SK-N-SH (cell line): ENCODE results near the gene UCN. TPM values are rescaled to one million over a fixed set of nuclear protein-coding genes. Genes with fewer than 3 reads are reported as not detected.

ENCODE experiments used
- CTCF ChIA-PET: fragments of 300-600, 350-600 bp; formaldehyde crosslinking; extraction: SDS; loops from one replicate; lab custom pipeline; 2021; lab: Yijun Ruan, JAX
- POLR2A ChIA-PET: fragments of 350-600 bp; sonication (Branson Sonifier 250); formaldehyde crosslinking; extraction: SDS; loops from one replicate; lab custom pipeline; 2020; ENCODE audit warnings: antibody characterized with exemption, inconsistent platforms; lab: Yijun Ruan, JAX
- DNase-seq: peaks from one replicate; pipeline ENCODE4 v3.0.0; 2012
- H2AFZ ChIP-seq: fragments of 200-600 bp; sonication (generic); 2 replicates; pipeline ENCODE4 v1.8.1; 2016; ENCODE audit warnings: antibody characterized with exemption, mild to moderate bottlenecking, low read depth
- H3F3A ChIP-seq: fragments of 200-600 bp; sonication (generic); replicated peaks from 2 replicates; pipeline ENCODE3; 2016; ENCODE audit warnings: antibody characterized with exemption, mild to moderate bottlenecking; ENCODE audit not compliant: insufficient read depth
- H3K27ac ChIP-seq, 2 experiments: fragments of 200-500 bp in 1 of 2; fragments of 200-600 bp in 1 of 2; sonication (Bioruptor generic) in 1 of 2; sonication (generic), shearing (Covaris generic) in 1 of 2; 2 replicates each; pipeline versions ENCODE4 v1.5.1 to v1.6.1; 2014 to 2016; ENCODE audit warnings: low read depth in 2 of 2, inconsistent platforms in 1 of 2, low read length in 1 of 2, mild to moderate bottlenecking in 1 of 2, mixed read lengths in 1 of 2
- H3K27me3 ChIP-seq: fragments of 200-600 bp; sonication (generic), shearing (Covaris generic); 2 replicates; pipeline ENCODE4 v1.6.1; 2016; ENCODE audit warnings: mixed run types; ENCODE audit not compliant: insufficient read depth
- H3K36me3 ChIP-seq, 2 experiments: fragments of 200-500 bp in 1 of 2; fragments of 200-600 bp in 1 of 2; sonication (Bioruptor generic) in 1 of 2; sonication (generic) in 1 of 2; replicated peaks in 1 of 2; 2 replicates each; pipeline versions ENCODE3 to v1.5.1; 2014 to 2016; ENCODE audit warnings: low read length in 1 of 2, mild to moderate bottlenecking in 1 of 2; ENCODE audit not compliant: insufficient read depth in 2 of 2, control insufficient read depth in 1 of 2
- H3K4me1 ChIP-seq, 2 experiments: fragments of 200-500 bp in 1 of 2; fragments of 200-600 bp in 1 of 2; sonication (Bioruptor generic) in 1 of 2; sonication (generic), shearing (Covaris generic) in 1 of 2; 2 replicates each; pipeline versions ENCODE4 v1.5.1 to v1.6.1; 2014 to 2016; ENCODE audit warnings: low read depth in 1 of 2, low read length in 1 of 2, mixed run types in 1 of 2; ENCODE audit not compliant: insufficient read depth in 2 of 2, control insufficient read depth in 1 of 2
- H3K4me2 ChIP-seq: fragments of 200-600 bp; sonication (generic), shearing (Covaris generic); 2 replicates; pipeline ENCODE4 v1.6.1; 2017; ENCODE audit warnings: mixed run types
- H3K4me3 ChIP-seq, 2 experiments: fragments of 200-500 bp in 1 of 2; fragments of 200-600 bp in 1 of 2; sonication (Bioruptor generic) in 1 of 2; sonication (generic), shearing (Covaris generic) in 1 of 2; 2 replicates each; pipeline versions ENCODE4 v1.5.1 to v1.8.1; 2014 to 2016; ENCODE audit warnings: low read depth in 2 of 2, inconsistent platforms in 1 of 2, low read length in 1 of 2, mild to moderate bottlenecking in 1 of 2, mixed read lengths in 1 of 2, moderate library complexity in 1 of 2
- H3K79me2 ChIP-seq: fragments of 200-600 bp; sonication (generic); 2 replicates; pipeline ENCODE4 v1.8.1; 2017; ENCODE audit warnings: mild to moderate bottlenecking; ENCODE audit not compliant: insufficient read depth
- H3K9ac ChIP-seq: fragments of 200-600 bp; sonication (generic); 2 replicates; pipeline ENCODE4 v1.6.1; 2017; ENCODE audit warnings: mixed run types
- H3K9me2 ChIP-seq: fragments of 200-600 bp; sonication (generic); 2 replicates; pipeline ENCODE4 v1.6.1; 2017; ENCODE audit warnings: mixed run types
- H3K9me3 ChIP-seq: fragments of 200-600 bp; sonication (generic); 2 replicates; pipeline ENCODE4 v1.6.1; 2017; ENCODE audit warnings: mixed run types, mild to moderate bottlenecking, moderate library complexity
- H4K20me1 ChIP-seq: fragments of 200-600 bp; sonication (generic); 2 replicates; pipeline ENCODE4 v1.6.1; 2017; ENCODE audit warnings: mild to moderate bottlenecking, mixed run types; ENCODE audit not compliant: insufficient read depth
- CHD2 ChIP-seq: fragments of 150-350 bp; IDR thresholded peaks from 2 replicates; pipeline ENCODE4 v1.6.1; 2018; ENCODE audit warnings: low read length; ENCODE audit not compliant: partially characterized antibody
- CTCF ChIP-seq: fragments of 200-600 bp; sonication (generic); IDR thresholded peaks from 2 replicates; pipeline ENCODE4 v1.6.1; 2017; ENCODE audit warnings: antibody characterized with exemption, mild to moderate bottlenecking, moderate library complexity
- ELF1 ChIP-seq: IDR thresholded peaks from 2 replicates; pipeline ENCODE4 v1.4.0; 2012
- EZH2phosphoT487 ChIP-seq: fragments of 200-600 bp; sonication (generic); IDR thresholded peaks from 2 replicates; pipeline ENCODE4 v1.6.1; 2017; ENCODE audit warnings: low read depth, mixed run types, mild to moderate bottlenecking, antibody characterized with exemption, moderate library complexity, borderline replicate concordance
- FOSL2 ChIP-seq: IDR thresholded peaks from 2 replicates; pipeline ENCODE4 v1.4.0; 2012; ENCODE audit warnings: low read depth, mild to moderate bottlenecking, moderate library complexity, borderline replicate concordance
- MAX ChIP-seq: IDR thresholded peaks from 2 replicates; pipeline ENCODE4 v1.4.0; 2012; ENCODE audit warnings: low read depth
- MXI1 ChIP-seq: IDR thresholded peaks from 2 replicates; pipeline ENCODE4 v1.6.1; 2012; ENCODE audit warnings: mild to moderate bottlenecking, low read depth, low read length, improper control_type of control experiment
- NFIC ChIP-seq: IDR thresholded peaks from 2 replicates; pipeline ENCODE4 v1.4.0; 2012; ENCODE audit warnings: borderline replicate concordance
- NRF1 ChIP-seq: IDR thresholded peaks from 2 replicates; pipeline ENCODE4 v1.6.1; 2012; ENCODE audit warnings: low read depth, mild to moderate bottlenecking, low read length
- POLR2AphosphoS5 ChIP-seq: IDR thresholded peaks from 2 replicates; pipeline ENCODE4 v1.6.1; 2012; ENCODE audit warnings: low read depth, low read length
- RAD21 ChIP-seq: IDR thresholded peaks from 2 replicates; pipeline ENCODE4 v1.6.1; 2012; ENCODE audit warnings: mild to moderate bottlenecking, low read length
- SIN3A ChIP-seq: IDR thresholded peaks from 2 replicates; pipeline ENCODE4 v1.6.1; 2012; ENCODE audit warnings: low read depth, mild to moderate bottlenecking, low read length, moderate library complexity, borderline replicate concordance
- TAF1 ChIP-seq: IDR thresholded peaks from 2 replicates; pipeline ENCODE4 v1.6.1; 2012; ENCODE audit warnings: low read depth, mild to moderate bottlenecking, low read length, moderate library complexity, borderline replicate concordance
- TCF12 ChIP-seq: IDR thresholded peaks from 2 replicates; pipeline ENCODE4 v1.4.0; 2012
- YY1 ChIP-seq: IDR thresholded peaks from 2 replicates; pipeline ENCODE4 v1.4.0; 2012; ENCODE audit warnings: low read depth, mild to moderate bottlenecking
- WGBS: methylation state at CpG from one replicate; pipeline ENCODE4 v1.1.6; 2017; ENCODE audit warnings: low lambda C conversion rate; 5-methylcytosine and 5-hydroxymethylcytosine counted together
- polyA plus RNA-seq, 3 experiments: library from polyadenylated mRNA; depleted of rRNA; stranded (reverse); fragments of >200 nt; gene quantifications; 2 replicates each; pipeline ENCODE4 v1.2.3, GENCODE V29; 2012
- TF ChIP-seq, protein P1 (sequence below): IDR thresholded peaks from 2 replicates; pipeline ENCODE4; 2012
- TF ChIP-seq, protein P2 (sequence below): IDR thresholded peaks from 2 replicates; pipeline ENCODE4 v1.4.0; 2012; ENCODE audit warnings: low read depth, borderline replicate concordance
- TF ChIP-seq, protein P3 (sequence below): fragments of 150-350 bp; IDR thresholded peaks from 2 replicates; pipeline ENCODE4 v1.6.1; 2016; ENCODE audit warnings: mild to moderate bottlenecking, low read depth, low read length

Gene UCN
- polyA plus RNA-seq, 1 of the 3 experiments (the other 2 are of a cell fraction): 2.8 TPM

DNA sequence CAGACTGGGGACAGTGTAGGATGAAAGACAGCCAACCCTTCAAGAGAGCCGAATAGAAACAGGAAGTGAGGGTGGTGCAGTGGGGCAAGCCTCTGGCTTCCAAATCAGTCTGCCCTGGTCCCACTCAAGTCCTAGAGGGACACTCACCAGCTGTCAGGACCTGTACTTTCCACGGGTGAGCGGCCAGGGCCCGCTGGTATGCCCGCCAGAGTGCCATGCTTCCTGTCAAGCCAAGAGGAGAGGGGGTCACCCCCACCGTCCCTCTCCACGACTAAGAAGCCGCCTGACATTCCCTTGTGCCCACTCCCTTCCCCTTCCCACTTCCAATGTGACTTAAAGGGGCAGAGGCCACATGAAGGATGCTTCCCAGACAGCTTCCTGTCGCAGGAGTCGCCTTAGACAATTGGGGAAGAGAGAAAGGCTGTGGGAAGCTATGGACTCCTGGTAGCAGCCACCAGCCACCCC lies 14.1 kb upstream of the UCN start:
- peaks cover 9 to 24% of the 10 kb centered on the region in 2 experiments; a peak in 3 of 4 replicates for H3K4me1 ChIP-seq
- peak overlapping the region; percentile 93 for H3K4me2 ChIP-seq
- peak overlapping the region; percentile 68 for H2AFZ ChIP-seq
- H3F3A ChIP-seq: peaks cover 13% of the 10 kb centered on the region
- under 1% methylated on average over 9 of the region's 10 CpGs for WGBS
- no peak for TF ChIP-seq NFIC
- TF ChIP-seq MXI1: no peak
- no peak for TF ChIP-seq CTCF
- 0 out of 2 replicates have a peak, but pooled peaks have one; percentile 42 for TF ChIP-seq SIN3A
- TF ChIP-seq ELF1: peak; percentile 6; the same call in 1 of the 2 replicates
- no peaks in the 10 kb centered on the region for H3K27me3 ChIP-seq
- CTCF ChIA-PET: interaction anchor here (0.8 to 2.8 kb wide), 6 partner anchors 9 to 93 kb away, joined by 3 to 27 read pairs (median 10); partner anchors contain the start of gene EIF2B4
- peaks cover 28% of the 10 kb centered on the region; the same call in 1 of the 2 replicates for H3K79me2 ChIP-seq
- peak overlapping the region; percentile 90 to 98 for H3K27ac ChIP-seq
- POLR2A ChIA-PET: interaction anchor here (0.6 to 2.8 kb wide), 14 partner anchors 8 to 251 kb away, joined by 3 to 16 read pairs (median 5); partner anchors contain the start of genes EIF2B4, GTF3C2, NRBP1 and OST4
- DNase-seq: peak; percentile 49
- peaks cover 3 to 18% of the 10 kb centered on the region in 2 experiments for H3K36me3 ChIP-seq
- peak overlapping the region; percentile 90 for H3K9ac ChIP-seq
- no peaks in the 10 kb centered on the region for H3K9me2 ChIP-seq
- no peaks in the 10 kb centered on the region for H4K20me1 ChIP-seq
- no peaks in the 10 kb centered on the region for H3K9me3 ChIP-seq
- peak overlapping the region; percentile 76 to 93 for H3K4me3 ChIP-seq

DNA sequence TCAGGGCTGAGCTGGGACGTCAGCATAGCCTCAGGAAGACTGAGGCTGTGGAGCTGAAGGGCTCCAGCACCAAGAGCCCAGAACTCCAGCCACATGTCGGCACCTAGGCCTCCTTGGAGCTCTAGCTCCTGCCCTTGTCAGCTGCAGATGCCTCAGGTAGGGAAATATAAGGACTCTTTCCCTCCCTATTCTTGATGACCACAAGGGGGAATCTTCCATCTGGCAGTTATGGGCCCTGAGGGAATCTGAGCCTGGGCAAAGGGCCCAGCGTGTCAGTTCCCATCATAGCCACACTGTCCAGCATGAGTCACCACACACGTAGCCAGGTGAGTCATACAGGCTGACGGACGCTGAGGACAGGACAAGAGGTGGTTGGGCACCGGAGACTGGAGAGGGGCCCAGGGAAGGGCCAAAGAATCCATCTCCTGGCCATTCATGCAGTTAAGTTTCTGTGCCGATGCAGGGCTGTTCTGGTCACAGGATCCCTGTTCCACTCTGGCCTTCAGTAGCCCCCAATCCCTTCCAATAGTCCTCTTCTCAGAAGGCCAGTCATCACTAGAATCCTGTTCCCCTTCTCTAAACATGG lies 12.8 kb upstream of the UCN start:
- peak overlapping the region; percentile 93 for H3K4me2 ChIP-seq
- no peaks in the 10 kb centered on the region for H4K20me1 ChIP-seq
- no peaks in the 10 kb centered on the region for H3K9me3 ChIP-seq
- peaks cover 0 to 16% of the 10 kb centered on the region in 2 experiments for H3K36me3 ChIP-seq
- H3K9me2 ChIP-seq: no peaks in the 10 kb centered on the region
- peaks cover 28% of the 10 kb centered on the region; the same call in 1 of the 2 replicates for H3K79me2 ChIP-seq
- H3K4me3 ChIP-seq: peak overlapping the region in 1 of 2 experiments; percentile 76; a peak in 2 of 4 replicates
- H3F3A ChIP-seq: peaks cover 13% of the 10 kb centered on the region
- DNase-seq: peak; percentile 66
- peak overlapping the region; percentile 90; the same call in 1 of the 2 replicates for H3K9ac ChIP-seq
- peak overlapping the region; percentile 90 to 98 for H3K27ac ChIP-seq
- H3K4me1 ChIP-seq: peaks cover 9 to 33% of the 10 kb centered on the region in 2 experiments; a peak in 3 of 4 replicates
- H2AFZ ChIP-seq: no peak overlapping the region
- no peaks in the 10 kb centered on the region for H3K27me3 ChIP-seq
- CTCF ChIA-PET: interaction anchor here (0.6 to 3.5 kb wide), 7 partner anchors 9 to 236 kb away, joined by 3 to 27 read pairs (median 3); partner anchors contain the start of gene UCN
- WGBS: 13% methylated on average over 8 of the region's 8 CpGs
- POLR2A ChIA-PET: no interaction called here
- TF ChIP-seq MAX (peak; percentile 77), FOSL2 (peak; percentile 100), POLR2AphosphoS5 (peak; percentile 94), EZH2phosphoT487 (no peak), CHD2 (peak; percentile 36), RAD21 (peak; percentile 31; the same call in 1 of the 2 replicates), CTCF (peak; percentile 70), TAF1 (peak; percentile 58; the same call in 1 of the 2 replicates), YY1 (no peak), NRF1 (no peak), TCF12 (peak; percentile 91)
- TF ChIP-seq, protein P1, sequence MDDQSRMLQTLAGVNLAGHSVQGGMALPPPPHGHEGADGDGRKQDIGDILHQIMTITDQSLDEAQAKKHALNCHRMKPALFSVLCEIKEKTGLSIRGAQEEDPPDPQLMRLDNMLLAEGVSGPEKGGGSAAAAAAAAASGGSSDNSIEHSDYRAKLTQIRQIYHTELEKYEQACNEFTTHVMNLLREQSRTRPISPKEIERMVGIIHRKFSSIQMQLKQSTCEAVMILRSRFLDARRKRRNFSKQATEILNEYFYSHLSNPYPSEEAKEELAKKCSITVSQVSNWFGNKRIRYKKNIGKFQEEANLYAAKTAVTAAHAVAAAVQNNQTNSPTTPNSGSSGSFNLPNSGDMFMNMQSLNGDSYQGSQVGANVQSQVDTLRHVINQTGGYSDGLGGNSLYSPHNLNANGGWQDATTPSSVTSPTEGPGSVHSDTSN: peak; percentile 97
- TF ChIP-seq, protein P2, sequence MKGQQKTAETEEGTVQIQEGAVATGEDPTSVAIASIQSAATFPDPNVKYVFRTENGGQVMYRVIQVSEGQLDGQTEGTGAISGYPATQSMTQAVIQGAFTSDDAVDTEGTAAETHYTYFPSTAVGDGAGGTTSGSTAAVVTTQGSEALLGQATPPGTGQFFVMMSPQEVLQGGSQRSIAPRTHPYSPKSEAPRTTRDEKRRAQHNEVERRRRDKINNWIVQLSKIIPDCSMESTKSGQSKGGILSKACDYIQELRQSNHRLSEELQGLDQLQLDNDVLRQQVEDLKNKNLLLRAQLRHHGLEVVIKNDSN: no peak
- TF ChIP-seq, protein P3, sequence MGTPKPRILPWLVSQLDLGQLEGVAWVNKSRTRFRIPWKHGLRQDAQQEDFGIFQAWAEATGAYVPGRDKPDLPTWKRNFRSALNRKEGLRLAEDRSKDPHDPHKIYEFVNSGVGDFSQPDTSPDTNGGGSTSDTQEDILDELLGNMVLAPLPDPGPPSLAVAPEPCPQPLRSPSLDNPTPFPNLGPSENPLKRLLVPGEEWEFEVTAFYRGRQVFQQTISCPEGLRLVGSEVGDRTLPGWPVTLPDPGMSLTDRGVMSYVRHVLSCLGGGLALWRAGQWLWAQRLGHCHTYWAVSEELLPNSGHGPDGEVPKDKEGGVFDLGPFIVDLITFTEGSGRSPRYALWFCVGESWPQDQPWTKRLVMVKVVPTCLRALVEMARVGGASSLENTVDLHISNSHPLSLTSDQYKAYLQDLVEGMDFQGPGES: no peak
